OCI-LY3 (cell line): ENCODE measurements around the gene BMPR1B.

Experiments
- CTCF ChIP-seq: fragments of 200-600, 300-600 bp; sonication (generic); IDR thresholded peaks from 2 replicates; pipeline ENCODE4 v1.5.1; 2014; ENCODE audit warnings: antibody characterized with exemption, low read length, low read depth
- EZH2phosphoT487 ChIP-seq: fragments of 200-600 bp; shearing (Covaris generic); IDR thresholded peaks from 2 replicates; pipeline ENCODE4 v1.6.1; 2018; ENCODE audit warnings: antibody characterized with exemption, mixed run types, low read depth

GRCh38 chr4:94852616-94853015 is 94.9 kb downstream of the BMPR1B start:
- TF ChIP-seq CTCF (no peak), EZH2phosphoT487 (no peak)
